GM12892 (cell line): ENCODE measurements around the gene CD28.

Source experiments
- POLR2A ChIP-seq: IDR thresholded peaks from 2 replicates; pipeline ENCODE4 v1.6.1; 2011; ENCODE audit warnings: low read depth, low read length, control low read depth
- POLR2AphosphoS5 ChIP-seq: IDR thresholded peaks from 2 replicates; pipeline ENCODE4 v1.6.1; 2011; ENCODE audit warnings: low read depth, low read length, control low read depth

DNA sequence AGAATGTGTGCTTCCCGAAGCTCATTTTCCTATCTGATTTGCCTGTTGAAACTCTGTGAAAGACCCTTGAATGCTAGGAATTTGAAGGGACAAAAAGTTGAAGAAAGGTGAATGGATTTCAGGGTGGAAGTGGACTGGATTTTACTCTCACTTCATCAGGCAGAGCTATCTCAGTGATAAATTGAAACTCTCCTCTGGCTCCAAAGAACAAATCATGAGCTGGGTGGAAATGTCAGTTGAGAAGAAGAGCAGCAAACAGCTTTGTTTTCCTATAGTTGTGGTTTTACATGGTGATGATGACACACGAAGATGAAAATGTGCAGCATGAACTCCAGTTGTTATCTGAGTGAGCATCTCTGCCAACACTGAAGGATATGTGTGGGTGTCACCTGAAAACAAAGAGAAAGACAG is 34.4 kb downstream of the CD28 start:
- TF ChIP-seq POLR2AphosphoS5 (no peak), POLR2A (no peak)
